Hepatic stellate cell (primary cell): ENCODE measurements around the gene WBP1L.
"Not testable (repeated sequence)": the region's sequence is repeated elsewhere in the genome, so short reads cannot be mapped to it uniquely, and the experiment has no call there.

Source experiments
- DNase-seq: peaks from one replicate; pipeline ENCODE4 v3.0.0; 2011; ENCODE audit warnings: low spot score

The WBP1L gene

GRCh38 chr10:102811346-102811745 lies 67.6 kb downstream of the WBP1L start:
- DNase-seq = no peak

- no peak for DNase-seq
Measured at GRCh38 chr10:102812231-102812876, 68.6 kb downstream of the WBP1L start.

- no peak for DNase-seq
Measured at GRCh38 chr10:102813017-102813541, 69.3 kb downstream of the WBP1L start.

GRCh38 chr10:102813734-102814452 lies 70.1 kb downstream of the WBP1L start:
- DNase-seq = no peak

DNA sequence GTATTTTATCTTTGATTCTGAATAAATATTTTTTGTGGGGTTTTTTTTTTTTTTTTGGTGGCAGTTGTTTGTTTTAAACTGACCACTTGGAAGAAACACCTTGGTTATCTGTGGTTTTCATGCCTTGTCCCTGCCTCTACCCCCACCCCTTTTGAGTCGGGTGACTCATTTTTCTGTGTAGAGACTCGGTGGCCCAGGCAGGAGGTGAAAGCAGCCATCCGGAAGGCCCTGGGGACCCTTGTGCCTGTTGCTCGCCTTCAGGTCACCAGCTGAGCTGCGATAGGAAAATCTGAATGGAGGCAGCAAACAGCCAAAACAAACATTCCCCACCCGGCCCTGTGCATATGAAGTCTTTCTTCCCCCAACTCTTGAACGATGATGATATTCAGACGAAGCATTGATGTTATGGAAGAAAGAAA lies 70.7 kb downstream of the WBP1L start:
- DNase-seq = peak; percentile 26

DNA sequence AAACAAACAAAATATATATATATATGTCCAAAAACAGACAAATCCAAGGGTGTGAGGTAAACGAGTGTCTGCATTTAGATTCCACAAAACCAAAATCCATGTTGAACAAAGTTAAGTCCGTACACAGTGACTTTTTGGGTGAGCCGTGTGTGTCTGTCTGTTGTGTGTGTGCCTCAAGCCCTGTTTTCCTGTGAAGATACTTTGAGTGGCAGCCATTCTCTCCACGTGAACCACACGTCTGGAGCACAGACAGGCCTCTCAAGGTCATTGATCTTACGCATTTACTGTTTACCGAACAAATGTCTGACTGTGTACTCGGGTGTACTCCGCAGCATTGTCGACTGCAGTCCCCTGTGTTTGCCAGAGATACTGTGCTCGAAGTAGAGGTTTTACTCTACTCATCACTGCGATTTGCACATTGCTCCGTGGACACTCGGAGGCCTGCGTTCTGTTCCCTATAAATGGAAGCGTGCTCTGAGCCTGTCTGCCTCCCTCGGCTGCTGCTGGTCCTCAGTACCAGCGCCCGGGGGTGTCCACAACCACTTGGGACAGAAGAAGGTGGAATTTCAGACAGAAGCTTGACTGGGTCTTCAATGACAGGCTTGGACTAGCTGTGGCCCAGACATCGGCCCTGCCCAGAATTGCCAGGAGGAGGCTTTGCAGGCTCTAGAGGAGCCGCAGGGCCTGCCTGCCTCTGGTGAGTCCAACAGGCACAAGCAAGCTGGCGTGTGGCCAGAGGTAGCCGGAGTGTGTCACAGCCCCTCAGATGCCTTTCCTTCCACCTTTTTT lies 71.3 kb downstream of the WBP1L start:
- peak; percentile 37 for DNase-seq

DNA sequence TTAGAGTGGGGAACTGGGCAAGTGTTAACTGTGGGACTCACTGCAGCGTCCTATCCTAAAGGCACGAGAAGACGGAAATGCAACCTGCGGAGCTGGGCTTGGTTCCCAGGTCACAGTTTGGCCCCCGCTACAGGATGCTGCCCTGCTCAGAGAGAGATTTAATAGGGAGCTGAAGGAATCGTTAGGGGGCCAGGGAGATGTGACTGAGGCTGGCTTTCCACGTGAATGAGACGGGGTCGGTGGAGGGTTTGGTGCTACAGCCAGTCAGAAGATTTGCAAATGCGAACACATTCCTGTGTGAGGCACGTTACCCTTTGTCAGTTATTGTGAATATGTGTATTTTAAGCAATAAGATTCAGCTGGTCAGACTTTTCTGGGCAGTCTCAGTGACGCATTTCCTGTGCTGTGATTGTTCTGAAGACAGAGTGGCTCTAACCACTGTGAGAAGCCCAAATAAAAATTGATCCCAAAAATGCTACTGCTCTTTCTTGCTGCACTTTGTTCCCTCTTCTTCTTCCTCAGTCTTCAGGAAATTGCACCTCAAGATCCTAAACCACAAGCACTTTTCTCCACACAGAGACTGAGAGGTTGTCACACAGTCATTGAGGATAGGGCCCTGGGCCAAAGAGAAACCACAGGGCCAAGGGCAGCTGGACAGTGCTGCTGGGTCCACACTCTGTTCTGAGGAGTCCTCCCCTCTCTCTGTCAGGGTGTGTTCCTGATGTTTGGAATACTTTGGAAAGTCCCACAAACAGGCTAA lies 72.2 kb downstream of the WBP1L start:
- DNase-seq = peak; percentile 76

GRCh38 chr10:102817175-102817574 lies 73.4 kb downstream of the WBP1L start:
- no peak for DNase-seq

- no peak for DNase-seq
Measured at GRCh38 chr10:102819054-102819453, 75.3 kb downstream of the WBP1L start.

DNA sequence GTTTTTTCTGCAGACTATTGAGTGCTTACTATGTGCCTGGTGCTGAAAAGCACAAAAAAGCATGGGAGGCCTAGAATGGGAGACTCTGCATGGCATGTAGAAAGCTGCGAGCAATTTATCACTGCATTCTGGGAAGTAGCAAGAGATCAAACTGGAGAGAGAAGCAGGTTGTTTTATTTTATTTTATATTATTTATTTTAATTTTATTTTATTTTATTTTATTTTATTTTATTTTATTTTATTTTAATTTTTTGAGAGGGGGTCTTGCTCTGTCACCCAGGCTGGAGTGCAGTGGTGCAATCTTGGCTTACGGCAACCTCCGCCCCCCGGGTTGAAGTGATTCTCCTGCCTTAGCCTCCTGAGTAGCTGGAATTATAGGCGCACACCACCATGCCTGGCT lies 76.3 kb downstream of the WBP1L start:
- DNase-seq = not testable (repeated sequence)

- DNase-seq = no peak
Measured at GRCh38 chr10:102822222-102822621, 78.5 kb downstream of the WBP1L start.

- DNase-seq = no peak
Measured at GRCh38 chr10:102824664-102825063, 80.9 kb downstream of the WBP1L start.

- DNase-seq = no peak
Measured at GRCh38 chr10:102826148-102826796, 82.5 kb downstream of the WBP1L start.

DNA sequence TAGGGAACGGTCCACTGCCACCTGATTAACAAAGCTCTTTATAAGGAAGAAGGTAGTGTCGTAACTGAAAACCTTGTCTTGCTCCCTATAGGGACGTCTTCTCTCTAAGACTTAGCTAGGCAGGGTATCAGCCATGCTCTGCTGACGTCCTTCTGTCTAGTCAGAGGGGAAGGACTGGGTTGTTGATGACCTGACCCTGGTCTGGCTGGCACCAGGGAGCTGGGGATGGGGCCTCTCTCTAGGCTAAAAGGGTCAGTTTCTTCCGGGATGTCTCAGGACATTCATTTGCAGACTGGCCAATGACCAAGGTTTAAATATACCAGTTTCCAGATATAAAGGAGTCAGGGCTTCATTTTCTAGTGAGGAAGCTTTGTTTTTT lies 83.8 kb downstream of the WBP1L start:
- DNase-seq = no peak

GRCh38 chr10:102831322-102832071 lies 87.7 kb downstream of the WBP1L start:
- DNase-seq = peak; percentile 41

DNA sequence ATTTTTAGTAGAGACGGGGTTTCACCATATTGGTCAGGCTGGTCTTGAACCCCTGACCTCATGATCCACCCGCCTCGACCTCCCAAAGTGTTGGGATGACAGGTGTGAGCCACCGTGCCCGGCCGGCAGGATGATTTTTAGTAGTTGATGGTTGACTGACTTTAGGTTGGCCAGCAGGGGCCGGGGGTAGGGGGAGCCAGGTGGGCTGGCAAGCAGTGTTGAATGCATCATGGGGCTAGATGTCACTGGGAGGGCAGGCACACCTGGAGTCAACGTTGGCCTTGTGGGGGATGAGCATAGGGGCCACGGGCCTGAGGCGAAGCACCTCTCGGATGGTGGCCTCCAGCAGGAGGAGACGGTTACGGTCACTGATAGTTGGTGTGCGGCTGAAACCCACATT lies 88.5 kb downstream of the WBP1L start:
- no peak for DNase-seq

- DNase-seq = peak; percentile 46
Measured at GRCh38 chr10:102832987-102833386, 89.2 kb downstream of the WBP1L start.

DNA sequence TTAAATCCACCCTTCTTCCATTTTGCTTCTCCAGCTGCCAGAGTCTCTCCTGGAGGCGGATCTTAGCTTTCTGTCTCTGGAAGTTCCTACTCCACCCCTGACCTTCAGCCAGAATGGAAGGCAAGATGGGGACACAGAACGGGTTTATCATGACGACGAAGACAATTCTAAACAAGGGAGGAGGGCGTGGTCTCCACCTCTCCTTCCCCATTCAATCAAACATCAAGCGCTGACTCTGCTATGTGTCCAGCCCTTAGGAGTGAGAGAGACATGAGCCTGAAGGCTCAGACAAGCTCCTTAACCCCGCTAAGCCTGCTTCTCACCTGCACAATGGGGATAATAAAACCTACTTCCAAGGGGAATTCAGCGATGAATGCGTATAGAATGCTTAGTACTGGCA lies 90.4 kb downstream of the WBP1L start:
- no peak for DNase-seq

DNA sequence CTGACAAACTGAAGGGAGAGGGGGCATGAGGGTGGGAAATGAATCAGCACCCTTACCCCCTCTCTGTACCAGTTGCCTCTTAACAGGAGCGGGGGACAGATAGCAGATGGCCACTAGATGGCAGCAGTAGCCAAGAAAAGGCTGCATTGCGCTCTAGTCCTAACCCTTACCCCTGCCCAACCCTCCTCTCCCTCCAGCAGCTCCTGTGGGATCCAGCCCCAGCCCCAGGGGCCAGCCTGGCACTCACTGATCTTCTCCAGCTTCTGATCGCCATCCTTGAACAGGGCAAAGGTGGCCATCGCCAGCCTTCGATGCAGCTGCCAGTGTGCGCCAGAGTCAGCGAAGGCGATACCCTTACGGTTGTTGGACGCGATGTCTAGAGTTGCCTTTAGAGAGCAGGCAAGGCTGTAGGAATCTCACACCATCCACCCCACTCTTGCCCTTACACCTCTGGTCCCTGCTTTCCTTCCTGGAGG lies 91.3 kb downstream of the WBP1L start:
- peak; percentile 78 for DNase-seq

DNA sequence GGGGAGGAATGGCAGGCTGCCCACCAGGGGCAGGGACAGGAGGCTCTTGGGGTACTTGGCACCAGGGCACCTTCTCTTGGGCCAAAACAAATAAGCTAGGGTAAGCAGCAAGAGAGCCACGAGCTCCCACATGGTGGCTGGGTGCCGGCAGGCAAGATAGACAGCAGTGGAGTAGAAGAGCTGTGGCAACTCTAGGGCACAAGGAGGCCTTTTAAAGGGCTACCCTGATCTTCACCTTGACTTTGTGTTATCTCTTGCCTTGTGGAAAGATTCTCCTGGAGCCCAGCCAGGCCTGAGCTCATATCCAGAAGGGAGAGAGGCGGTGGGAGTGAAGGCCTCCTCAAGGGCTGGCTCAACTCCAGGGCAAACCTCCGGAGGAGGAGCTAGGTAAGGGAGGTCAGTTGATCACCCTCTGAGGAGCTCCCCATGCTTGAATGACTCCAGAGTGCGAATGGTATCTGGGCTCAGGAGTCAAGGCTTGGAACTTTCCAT lies 93.5 kb downstream of the WBP1L start, which contains the start of gene CYP17A1:
Gene CYP17A1 (minus strand): TSS at position 184 of the 492 bp plus-strand sequence. CDS start 52 bp downstream, at position 132.
- DNase-seq = no peak
